Upper lobe of left lung (tissue), 4 donors: ENCODE results near the gene SLC41A3.

ENCODE experiments used
- CTCF ChIP-seq, 6 experiments: fragments of 450-650 bp in 4 of 6; fragments of 200-600 bp in 2 of 6; sonication (generic) in 2 of 6; IDR thresholded peaks; one replicate each; pipeline ENCODE4 v1.5.1; 2016 to 2019; ENCODE audit warnings: antibody characterized with exemption in 6 of 6
- EP300 ChIP-seq, 4 donors: sonication (generic); formaldehyde crosslinking; IDR thresholded peaks; one replicate each; pipeline ENCODE4 v1.5.1; 2017; ENCODE audit warnings: antibody characterized with exemption in 4 of 4, control low read depth in 2 of 4
- POLR2A ChIP-seq, 4 donors: fragments of 450-650 bp; IDR thresholded peaks; one replicate each; pipeline ENCODE4 v1.5.1; 2016 to 2017; ENCODE audit warnings: antibody characterized with exemption in 4 of 4, mild to moderate bottlenecking in 2 of 4
- POLR2AphosphoS5 ChIP-seq, 2 donors: sonication (generic); formaldehyde crosslinking; IDR thresholded peaks; one replicate each; pipeline ENCODE4 v1.5.1; 2017; ENCODE audit warnings: antibody characterized with exemption in 2 of 2

DNA sequence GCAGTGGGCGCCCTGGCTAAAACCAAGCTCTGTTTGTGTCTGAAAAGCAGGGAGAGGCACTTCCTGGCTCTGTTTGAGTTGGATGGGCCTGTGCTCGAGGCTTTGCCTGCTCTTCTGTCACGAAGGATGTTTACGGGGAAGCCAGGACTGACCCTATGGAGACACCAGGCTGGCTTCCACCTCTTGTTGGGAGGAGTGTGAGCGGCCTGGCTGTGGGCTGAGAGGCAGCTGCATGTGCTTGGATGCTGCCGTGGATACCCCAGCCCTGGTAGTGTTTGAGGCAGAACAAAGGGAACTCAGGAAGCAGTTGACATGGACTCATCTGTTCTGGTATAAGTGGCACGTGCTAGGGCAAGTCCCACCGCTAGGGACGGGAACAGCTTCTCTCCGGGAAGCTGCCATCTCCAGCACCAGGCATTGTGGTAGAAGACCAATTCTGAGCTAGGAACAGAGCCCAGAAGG is 17.6 kb upstream of the SLC41A3 start:
- no peak for TF ChIP-seq CTCF (IDR thresholded peaks at IDR 0.05)
- no peak for TF ChIP-seq POLR2AphosphoS5 (IDR thresholded peaks at IDR 0.05)
- TF ChIP-seq POLR2A (IDR thresholded peaks at IDR 0.05), result no peak
- no peak for TF ChIP-seq EP300 (IDR thresholded peaks at IDR 0.05)
